ENCODE results near the gene NUDT19.

DNA sequence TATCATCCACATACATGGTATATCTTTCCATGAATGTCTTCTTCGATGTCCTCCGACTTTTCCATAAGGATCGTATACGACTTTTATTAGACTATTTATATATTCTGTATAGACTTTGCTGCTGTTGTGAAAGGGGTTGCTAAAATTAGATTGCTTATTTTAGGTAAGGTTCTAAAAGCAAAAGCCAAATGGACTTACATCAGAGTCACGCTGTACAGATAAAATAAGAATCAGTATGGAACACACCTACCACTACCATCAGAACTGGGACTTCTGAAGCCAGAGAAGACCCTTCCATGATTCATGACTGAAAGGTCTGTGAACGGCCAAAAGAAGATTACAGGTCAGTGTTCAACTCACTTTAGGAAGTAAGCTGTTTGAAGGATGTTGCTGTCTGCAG is 25.5 kb upstream of the NUDT19 start:
- TF ChIP-seq GATA3 (IDR thresholded peaks at IDR 0.05; ENCODE audit: low read depth, low read length) (no peak), GATA2 (IDR thresholded peaks at IDR 0.05; ENCODE audit: low read depth, low read length) (no peak)

Data from SH-SY5Y (cell line).